Body of pancreas (tissue), 4 donors: ENCODE measurements around the gene NODAL. TPM values are rescaled to one million over a fixed set of nuclear protein-coding genes. Genes with fewer than 3 reads are reported as not detected.

Source experiments
- ATAC-seq: fragments of 150-250 bp; one replicate; pipeline ENCODE4 v1.9.1; 2016
- DNase-seq, 4 donors: peaks; one replicate each; pipeline ENCODE4 v3.0.0-alpha.2; 2019
- H3K27ac ChIP-seq, 4 donors: fragments of 200-600 bp; sonication (generic); 1 replicate in 3 of 4; 2 replicates in 1 of 4; pipeline versions ENCODE4 v1.5.1 to v1.6.1; 2016 to 2019; ENCODE audit warnings: mild to moderate bottlenecking in 1 of 4, mixed read lengths in 1 of 4, moderate library complexity in 1 of 4
- H3K27me3 ChIP-seq, 2 donors: fragments of 200-600 bp; sonication (generic); one replicate each; pipeline ENCODE4 v1.6.0; 2016; ENCODE audit warnings: mild to moderate bottlenecking in 1 of 2
- H3K36me3 ChIP-seq, 2 donors: fragments of 200-600 bp; sonication (generic); replicated peaks in 1 of 2; 2 replicates each; pipeline ENCODE4 v1.5.1; 2016; ENCODE audit warnings: low read depth in 2 of 2; ENCODE audit not compliant: insufficient read depth in 1 of 2
- H3K4me1 ChIP-seq: fragments of 200-600 bp; sonication (generic); one replicate; pipeline ENCODE4 v1.6.0; 2016
- H3K4me3 ChIP-seq, 2 donors: fragments of 200-600 bp; sonication (generic); 1 replicate in 1 of 2; 2 replicates in 1 of 2; pipeline ENCODE4 v1.5.1; 2016 to 2019
- H3K9me3 ChIP-seq, 3 donors: fragments of 200-600 bp; sonication (generic); 1 replicate in 2 of 3; 2 replicates in 1 of 3; pipeline ENCODE4 v1.5.1; 2016
- POLR2A ChIP-seq, 3 donors: fragments of 450-650 bp; IDR thresholded peaks; one replicate each; pipeline ENCODE4 v1.6.1; 2016; ENCODE audit warnings: antibody characterized with exemption in 3 of 3, mild to moderate bottlenecking in 2 of 3
- WGBS, 2 donors: methylation state at CpG; one replicate each; pipeline ENCODE4 v1.1.5; 2017; 5-methylcytosine and 5-hydroxymethylcytosine counted together
- intact Hi-C: fragments of 100-400 bp; cut with DNase I; formaldehyde crosslinking; loops from one replicate; pipeline ENCODE4 v1.15.1; 2023
- total RNA-seq, 2 donors: library from RNA; depleted of rRNA; stranded (reverse); fragments of >200 nt; gene quantifications; one replicate each; pipeline ENCODE4 v1.1.0, GENCODE V29; 2016
- TF ChIP-seq, protein P1 (sequence below), 7 experiments: fragments of 450-650 bp in 4 of 7; fragments of 200-600 bp in 3 of 7; sonication (generic) in 3 of 7; IDR thresholded peaks; one replicate each; pipeline ENCODE4 v1.5.1; 2016 to 2019; ENCODE audit warnings: antibody characterized with exemption in 7 of 7

NODAL gene
- total RNA-seq, 2 donors from 2014 or later, result not detected

DNA sequence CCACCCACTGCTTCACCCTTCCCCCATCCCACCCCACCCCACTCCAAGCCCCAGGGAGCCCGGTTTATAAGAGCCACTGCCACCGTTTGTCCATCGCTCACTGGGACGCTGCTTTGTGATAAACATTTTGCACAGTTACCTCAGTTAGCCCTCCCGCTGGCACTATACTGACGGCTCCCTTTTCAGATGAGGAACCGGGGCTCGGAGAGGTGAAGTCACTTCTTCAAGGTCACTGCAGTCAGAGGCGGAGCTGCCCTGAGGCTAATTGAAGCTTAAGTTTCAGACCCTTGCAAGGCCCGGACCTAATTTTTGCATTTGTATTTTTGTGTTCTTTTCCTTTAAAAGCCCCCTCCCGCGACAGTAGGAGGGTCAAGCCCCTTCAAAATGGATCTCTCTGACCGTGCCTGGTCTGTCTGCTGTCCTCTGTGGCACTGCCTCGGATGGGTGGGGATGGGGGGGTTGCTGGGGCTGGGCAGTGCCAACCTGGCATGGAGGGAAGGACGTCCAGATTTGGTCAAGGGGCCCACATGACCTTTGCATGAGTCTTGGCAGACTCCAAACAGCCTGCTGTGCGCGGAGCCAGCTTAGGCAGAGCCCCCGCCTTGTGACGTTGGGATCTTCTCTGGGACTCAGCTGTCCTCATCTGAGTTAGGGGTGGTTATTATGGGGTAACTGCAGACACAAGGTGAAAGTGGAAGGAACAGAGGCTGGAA, 17.7 kb upstream of the NODAL start:
- no peaks in the 10 kb centered on the region for H3K27me3 ChIP-seq
- peak overlapping the region in 3 of 4 donors; percentile 38 to 69 (median 57) for H3K27ac ChIP-seq
- H3K4me1 ChIP-seq, result peaks cover 32% of the 10 kb centered on the region
- H3K9me3 ChIP-seq, result no peaks in the 10 kb centered on the region
- TF ChIP-seq POLR2A (IDR thresholded peaks at IDR 0.05), result no peak
- TF ChIP-seq, protein P1, sequence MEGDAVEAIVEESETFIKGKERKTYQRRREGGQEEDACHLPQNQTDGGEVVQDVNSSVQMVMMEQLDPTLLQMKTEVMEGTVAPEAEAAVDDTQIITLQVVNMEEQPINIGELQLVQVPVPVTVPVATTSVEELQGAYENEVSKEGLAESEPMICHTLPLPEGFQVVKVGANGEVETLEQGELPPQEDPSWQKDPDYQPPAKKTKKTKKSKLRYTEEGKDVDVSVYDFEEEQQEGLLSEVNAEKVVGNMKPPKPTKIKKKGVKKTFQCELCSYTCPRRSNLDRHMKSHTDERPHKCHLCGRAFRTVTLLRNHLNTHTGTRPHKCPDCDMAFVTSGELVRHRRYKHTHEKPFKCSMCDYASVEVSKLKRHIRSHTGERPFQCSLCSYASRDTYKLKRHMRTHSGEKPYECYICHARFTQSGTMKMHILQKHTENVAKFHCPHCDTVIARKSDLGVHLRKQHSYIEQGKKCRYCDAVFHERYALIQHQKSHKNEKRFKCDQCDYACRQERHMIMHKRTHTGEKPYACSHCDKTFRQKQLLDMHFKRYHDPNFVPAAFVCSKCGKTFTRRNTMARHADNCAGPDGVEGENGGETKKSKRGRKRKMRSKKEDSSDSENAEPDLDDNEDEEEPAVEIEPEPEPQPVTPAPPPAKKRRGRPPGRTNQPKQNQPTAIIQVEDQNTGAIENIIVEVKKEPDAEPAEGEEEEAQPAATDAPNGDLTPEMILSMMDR (IDR thresholded peaks at IDR 0.05), result no peak
- intact Hi-C loops, result loop anchor here (5.0 kb wide), 1 partner anchor 78 kb away; no protein-coding TSS in a partner anchor
- H3K36me3 ChIP-seq, result no peaks in the 10 kb centered on the region
- no peak overlapping the region for H3K4me3 ChIP-seq
- DNase-seq (no peak), ATAC-seq (no peak)
- WGBS, 2 donors, result 37 to 46% methylated on average over 19 of the region's 19 CpGs

- ATAC-seq (peak; percentile 68), DNase-seq (peak; percentile 70 to 89 (median 79))
- WGBS, 2 donors, result 0 to 10% methylated on average over 2 to 61 of the region's 62 CpGs
- peak in 2 of 3 donors; percentile 23 to 39 for TF ChIP-seq POLR2A (IDR thresholded peaks at IDR 0.05)
- TF ChIP-seq, protein P1 (IDR thresholded peaks at IDR 0.05), result peak in 1 of 7 experiments; percentile 34
- no peaks in the 10 kb centered on the region for H3K9me3 ChIP-seq
- intact Hi-C loops, result loop anchor here (5.0 kb wide), 1 partner anchor 79 kb away; no protein-coding TSS in a partner anchor
- H3K4me3 ChIP-seq, result no peak overlapping the region
- peaks cover 32% of the 10 kb centered on the region for H3K4me1 ChIP-seq
- peak overlapping the region in 3 of 4 donors; percentile 38 to 69 (median 57) for H3K27ac ChIP-seq
- no peaks in the 10 kb centered on the region for H3K36me3 ChIP-seq
- H3K27me3 ChIP-seq, result no peaks in the 10 kb centered on the region
Measured at GRCh38 chr10:70458329-70459060, 17.0 kb upstream of the NODAL start.

DNA sequence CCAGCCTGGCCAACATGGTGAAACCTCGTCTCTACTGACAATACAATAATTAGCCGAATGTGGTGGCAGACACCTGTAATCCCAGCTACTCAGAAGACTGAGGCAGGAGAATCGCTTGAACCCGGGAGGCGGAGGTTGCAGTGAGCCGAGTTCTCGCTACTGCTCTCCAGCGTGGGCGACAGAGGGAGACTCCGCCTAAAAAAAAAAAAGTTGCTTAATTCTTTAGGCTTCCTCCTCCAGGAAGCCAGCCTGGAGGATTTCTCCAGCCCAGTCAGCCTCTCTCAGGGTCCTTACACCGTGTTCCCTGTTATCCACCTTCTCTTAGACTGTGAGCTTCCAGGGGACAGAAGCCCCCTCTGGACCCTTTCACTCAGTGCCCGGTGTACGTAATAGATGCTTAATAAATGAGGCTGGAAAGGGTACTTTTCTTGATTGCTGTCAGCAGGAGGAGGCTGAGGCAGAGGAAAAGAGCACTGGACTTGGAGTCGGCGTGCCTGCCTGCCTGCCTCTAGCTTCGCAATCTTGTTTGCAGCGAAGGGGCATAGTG, 16.4 kb upstream of the NODAL start:
- no peaks in the 10 kb centered on the region for H3K9me3 ChIP-seq
- TF ChIP-seq, protein P1 (IDR thresholded peaks at IDR 0.05), result no peak
- TF ChIP-seq POLR2A (IDR thresholded peaks at IDR 0.05), result no peak
- H3K4me1 ChIP-seq, result peaks cover 28% of the 10 kb centered on the region
- no peaks in the 10 kb centered on the region for H3K36me3 ChIP-seq
- H3K27me3 ChIP-seq, result no peaks in the 10 kb centered on the region
- WGBS, 2 donors, result 44 to 49% methylated on average over 17 of the region's 17 CpGs
- H3K27ac ChIP-seq, result peak overlapping the region in 3 of 4 donors; percentile 38 to 69 (median 57)
- intact Hi-C loops, result loop anchor here (5.0 kb wide), 1 partner anchor 79 kb away; no protein-coding TSS in a partner anchor
- H3K4me3 ChIP-seq, result no peak overlapping the region
- ATAC-seq (no peak), DNase-seq (no peak)

DNA sequence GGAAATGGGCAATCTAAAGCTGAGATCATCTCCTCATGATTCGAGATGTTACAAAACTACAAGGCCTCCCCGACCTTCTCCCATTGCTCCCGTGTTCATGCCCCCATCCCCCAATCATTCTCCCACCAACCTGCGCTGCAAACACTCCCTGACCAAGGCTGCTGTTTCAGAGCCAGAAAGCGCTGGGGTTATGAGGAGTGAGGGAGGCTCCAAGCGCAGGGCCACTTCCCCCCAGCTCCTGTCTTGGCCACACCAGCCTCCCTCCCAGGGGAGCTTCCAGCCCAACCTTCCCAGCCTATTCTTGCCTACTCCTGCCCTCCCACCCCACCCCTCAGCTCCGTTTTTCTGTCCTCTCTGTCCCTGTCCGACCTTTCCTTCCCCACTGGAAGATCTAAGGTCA, 14.7 kb upstream of the NODAL start:
- Histone ChIP-seq H3K4me1 (peaks cover 15% of the 10 kb centered on the region), H3K27ac (no peak overlapping the region), H3K36me3 (no peaks in the 10 kb centered on the region), H3K9me3 (no peaks in the 10 kb centered on the region), H3K4me3 (no peak overlapping the region), H3K27me3 (no peaks in the 10 kb centered on the region)
- TF ChIP-seq, protein P1 (IDR thresholded peaks at IDR 0.05), result no peak
- no peak for TF ChIP-seq POLR2A (IDR thresholded peaks at IDR 0.05)
- intact Hi-C loops, result loop anchor here (5.0 kb wide), 1 partner anchor 81 kb away; no protein-coding TSS in a partner anchor
- ATAC-seq, result no peak
- no peak for DNase-seq
- 60 to 66% methylated on average over 8 of the region's 8 CpGs for WGBS, 2 donors
